Left cardiac atrium (tissue), 4 donors: ENCODE data around the gene TMEM225B. TPM values are rescaled to one million over a fixed set of nuclear protein-coding genes. Genes with fewer than 3 reads are reported as not detected.
"Not testable (repeated sequence)": the region's sequence is repeated elsewhere in the genome, so short reads cannot be mapped to it uniquely, and the experiment has no call there.

Experiments
- ATAC-seq, 2 donors: fragments of 200-7000 bp; cut with Tn5 transposase; one replicate each; pipeline ENCODE4 v1.9.1; 2020; ENCODE audit warnings: mild to moderate bottlenecking in 2 of 2, moderate library complexity in 2 of 2
- DNase-seq: peaks from one replicate; pipeline ENCODE4 v3.0.0-alpha.2; 2020
- intact Hi-C, 2 donors: fragments of 100-400 bp; cut with DNase I; formaldehyde crosslinking; loops; one replicate each; pipeline versions ENCODE4 v1.14.1 to v1.15.1; 2022 to 2023
- total RNA-seq, 2 donors: library from RNA; stranded (reverse); fragmentation: NEBNext Ultra II Directional; extraction: Animal tissue kit (Norgen Biotek cat#: 25700); gene quantifications; one replicate each; pipeline ENCODE4 v1.2.1, GENCODE V29; 2021
- donor health status: DM: no; HTN: yes; CAD: no.
- donor health status: DM: no; HTN: yes; CAD: no; lungs with severe emphysema.
- donor health status: DM: yes; HTN: yes; CAD: no.
- donor health status: Dilated cardiomyopathy.

TMEM225B gene
- total RNA-seq, 2 donors from 2014 or later = 0.18 to 0.50 TPM

- intact Hi-C loops = no loop called here
- DNase-seq (no peak), ATAC-seq (no peak)
Observed at GRCh38 chr7:99642027-99642426, 44.0 kb downstream of the TMEM225B start.

GRCh38 chr7:99643464-99643863, 45.4 kb downstream of the TMEM225B start:
- no peak for ATAC-seq
- intact Hi-C loops = no loop called here
- no peak for DNase-seq

- ATAC-seq (no peak), DNase-seq (no peak)
- intact Hi-C loops = no loop called here
Observed at GRCh38 chr7:99644431-99644830, 46.4 kb downstream of the TMEM225B start.

GRCh38 chr7:99645590-99645989, 47.5 kb downstream of the TMEM225B start:
- intact Hi-C loops = no loop called here
- ATAC-seq (no peak), DNase-seq (no peak)

- DNase-seq (no peak), ATAC-seq (no peak)
- intact Hi-C loops = no loop called here
Observed at GRCh38 chr7:99648843-99649242, 50.8 kb downstream of the TMEM225B start.

GRCh38 chr7:99651290-99651689, 53.2 kb downstream of the TMEM225B start:
- no peak for ATAC-seq
- DNase-seq = no peak
- intact Hi-C loops = no loop called here

GRCh38 chr7:99652671-99653070, 54.6 kb downstream of the TMEM225B start:
- intact Hi-C loops = no loop called here

GRCh38 chr7:99653269-99653668, 55.2 kb downstream of the TMEM225B start:
- DNase-seq, intact Hi-C loops, ATAC-seq: not testable (repeated sequence)

More at GRCh38 chr7:99652671-99653070, 54.6 kb downstream of the TMEM225B start:
- ATAC-seq = no peak
- DNase-seq = no peak

GRCh38 chr7:99653754-99654153, 55.7 kb downstream of the TMEM225B start:
- ATAC-seq = no peak
- intact Hi-C loops = no loop called here
- DNase-seq = no peak

GRCh38 chr7:99654626-99655025, 56.6 kb downstream of the TMEM225B start:
- DNase-seq, ATAC-seq, intact Hi-C loops: not testable (repeated sequence)

- ATAC-seq, intact Hi-C loops, DNase-seq: not testable (repeated sequence)
Observed at GRCh38 chr7:99657879-99658278, 59.8 kb downstream of the TMEM225B start.

Other genes starting within 250 kb of the TMEM225B start
- 10 to 100 TPM; 71.7 to 88.0 TPM for gene ARPC1B, start 223.5 kb upstream of the TMEM225B start, total RNA-seq
- 10 to 100 TPM; 76.0 to 96.8 TPM for gene PDAP1, start 189.7 kb upstream of the TMEM225B start, total RNA-seq
- 10 to 100 TPM; 44.9 to 51.7 TPM for gene BUD31, start 189.3 kb upstream of the TMEM225B start, total RNA-seq
- gene PTCD1, start 159.5 kb upstream of the TMEM225B start, total RNA-seq = 1 to 10 TPM; 2.6 to 2.8 TPM
- gene CPSF4, start 159.3 kb upstream of the TMEM225B start, total RNA-seq = 10 to 100 TPM; 18.2 to 18.8 TPM
- gene ATP5MF, start 132.1 kb upstream of the TMEM225B start, total RNA-seq = 100 to 1,000 TPM; 617 to 633 TPM
- gene ZNF789, start 125.4 kb upstream of the TMEM225B start, total RNA-seq = 1 to 10 TPM; 2.9 to 3.2 TPM
- 10 to 100 TPM; 17.3 to 19.6 TPM for gene ZNF394, start 98.0 kb upstream of the TMEM225B start, total RNA-seq
- 1 to 10 TPM; 6.1 to 6.3 TPM for gene ZKSCAN5, start 93.6 kb upstream of the TMEM225B start, total RNA-seq
- gene FAM200A, start 46.2 kb upstream of the TMEM225B start, total RNA-seq = 1 to 10 TPM; 5.4 to 5.6 TPM
- gene ZNF655, start 39.6 kb upstream of the TMEM225B start, total RNA-seq = 10 to 100 TPM; 31.5 to 45.1 TPM
- 1 to 10 TPM; 9.4 to 9.7 TPM for gene ZSCAN25, start 18.7 kb downstream of the TMEM225B start, total RNA-seq
- gene CYP3A5, start 81.7 kb downstream of the TMEM225B start, total RNA-seq = under 1 TPM; 0.16 to 0.44 TPM
- not detected for gene CYP3A7, start 136.9 kb downstream of the TMEM225B start, total RNA-seq
- under 1 TPM; 0.32 to 0.34 TPM for gene CYP3A4, start 185.9 kb downstream of the TMEM225B start, total RNA-seq
- under 1 TPM in 1 of 2 donors, not detected in 1; 0.16 TPM for gene CYP3A43, start 229.7 kb downstream of the TMEM225B start, total RNA-seq